ENCODE results near the gene TWF2. TPM values are rescaled to one million over a fixed set of nuclear protein-coding genes. Genes with fewer than 3 reads are reported as not detected.

TWF2 gene
- total and polyA plus RNA-seq, 2 donors from 2014 or later, result 44.0 to 59.9 TPM

DNA sequence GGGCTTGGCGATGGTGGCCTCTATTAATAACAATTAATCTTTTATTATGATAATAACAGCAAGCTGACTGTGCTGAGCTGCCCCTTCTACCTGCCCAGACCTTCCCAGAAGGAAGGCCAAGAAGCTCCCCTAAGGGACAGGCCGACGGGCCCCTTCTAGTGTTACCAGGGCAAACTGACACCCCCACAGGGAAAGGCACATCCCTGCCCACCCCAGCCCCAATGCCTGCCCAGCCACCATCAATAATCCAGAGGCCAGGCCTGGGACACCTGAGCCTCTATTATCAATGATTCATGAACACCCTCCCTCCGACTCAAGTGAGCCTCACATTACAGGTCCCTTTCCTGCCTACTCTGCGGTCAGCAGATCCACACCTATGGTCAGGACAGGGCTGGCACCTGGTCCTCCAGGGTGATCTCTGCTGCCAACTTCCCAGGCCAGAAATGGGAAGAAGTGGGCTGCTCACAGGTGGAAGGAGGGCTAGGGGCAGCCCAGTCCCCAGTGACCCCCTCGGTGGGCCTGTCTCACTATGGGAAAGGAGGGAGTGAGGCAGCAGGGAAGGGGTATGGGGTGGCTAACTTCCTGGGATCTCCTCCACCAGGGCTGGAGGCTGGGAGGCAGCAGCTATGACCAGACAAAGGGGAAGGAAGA, 1.8 kb downstream of the TWF2 start:
- Histone ChIP-seq H3K4me3 (ENCODE audit: low read length in 3 of 3) (no peak overlapping the region), H3K36me3 (ENCODE audit: control insufficient read depth in 2 of 3, insufficient read depth in 3 of 3, low read length in 3 of 3) (no peaks in the 10 kb centered on the region), H3K9ac (ENCODE audit: low read length in 3 of 3) (peak overlapping the region in 1 of 3 donors; percentile 59), H3K4me1 (ENCODE audit: control insufficient read depth in 2 of 3, insufficient read depth in 2 of 3, low read depth in 1 of 3, low read length in 3 of 3) (peaks cover 3 to 30% (median 13%) of the 10 kb centered on the region in 3 donors), H3K9me3 (ENCODE audit: control insufficient read depth in 2 of 3, insufficient read depth in 1 of 3, low read length in 3 of 3) (no peaks in the 10 kb centered on the region), H3K27me3 (ENCODE audit: control insufficient read depth, insufficient read depth, low read length) (no peaks in the 10 kb centered on the region), H3K27ac (ENCODE audit: low read depth in 2 of 2, low read length in 2 of 2) (peak overlapping the region; percentile 86 to 87)
- intact Hi-C loops (cut with DNase I), result no loop called here
- TF ChIP-seq, protein P1, sequence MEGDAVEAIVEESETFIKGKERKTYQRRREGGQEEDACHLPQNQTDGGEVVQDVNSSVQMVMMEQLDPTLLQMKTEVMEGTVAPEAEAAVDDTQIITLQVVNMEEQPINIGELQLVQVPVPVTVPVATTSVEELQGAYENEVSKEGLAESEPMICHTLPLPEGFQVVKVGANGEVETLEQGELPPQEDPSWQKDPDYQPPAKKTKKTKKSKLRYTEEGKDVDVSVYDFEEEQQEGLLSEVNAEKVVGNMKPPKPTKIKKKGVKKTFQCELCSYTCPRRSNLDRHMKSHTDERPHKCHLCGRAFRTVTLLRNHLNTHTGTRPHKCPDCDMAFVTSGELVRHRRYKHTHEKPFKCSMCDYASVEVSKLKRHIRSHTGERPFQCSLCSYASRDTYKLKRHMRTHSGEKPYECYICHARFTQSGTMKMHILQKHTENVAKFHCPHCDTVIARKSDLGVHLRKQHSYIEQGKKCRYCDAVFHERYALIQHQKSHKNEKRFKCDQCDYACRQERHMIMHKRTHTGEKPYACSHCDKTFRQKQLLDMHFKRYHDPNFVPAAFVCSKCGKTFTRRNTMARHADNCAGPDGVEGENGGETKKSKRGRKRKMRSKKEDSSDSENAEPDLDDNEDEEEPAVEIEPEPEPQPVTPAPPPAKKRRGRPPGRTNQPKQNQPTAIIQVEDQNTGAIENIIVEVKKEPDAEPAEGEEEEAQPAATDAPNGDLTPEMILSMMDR (IDR thresholded peaks at IDR 0.05; ENCODE audit: borderline replicate concordance, extremely low read depth, insufficient read depth), result no peak
- DNase-seq (peak in 2 of 5 donors; percentile 7 to 45), FAIRE-seq (no peak)

GRCh38 chr3:52236424-52236886, 2.5 kb downstream of the TWF2 start:
- TF ChIP-seq, protein P1 (IDR thresholded peaks at IDR 0.05; ENCODE audit: borderline replicate concordance, extremely low read depth, insufficient read depth), result no peak
- Histone ChIP-seq H3K9me3 (ENCODE audit: control insufficient read depth in 2 of 3, insufficient read depth in 1 of 3, low read length in 3 of 3) (no peaks in the 10 kb centered on the region), H3K9ac (ENCODE audit: low read length in 3 of 3) (no peak overlapping the region), H3K27me3 (ENCODE audit: control insufficient read depth, insufficient read depth, low read length) (no peaks in the 10 kb centered on the region), H3K27ac (ENCODE audit: low read depth in 2 of 2, low read length in 2 of 2) (no peak overlapping the region), H3K36me3 (ENCODE audit: control insufficient read depth in 2 of 3, insufficient read depth in 3 of 3, low read length in 3 of 3) (no peaks in the 10 kb centered on the region), H3K4me3 (ENCODE audit: low read length in 3 of 3) (no peak overlapping the region), H3K4me1 (ENCODE audit: control insufficient read depth in 2 of 3, insufficient read depth in 2 of 3, low read depth in 1 of 3, low read length in 3 of 3) (peaks cover 3 to 30% (median 13%) of the 10 kb centered on the region in 3 donors)
- FAIRE-seq (no peak), DNase-seq (peak in 2 of 5 donors; percentile 3 to 42)
- intact Hi-C loops (cut with DNase I), result no loop called here

DNA sequence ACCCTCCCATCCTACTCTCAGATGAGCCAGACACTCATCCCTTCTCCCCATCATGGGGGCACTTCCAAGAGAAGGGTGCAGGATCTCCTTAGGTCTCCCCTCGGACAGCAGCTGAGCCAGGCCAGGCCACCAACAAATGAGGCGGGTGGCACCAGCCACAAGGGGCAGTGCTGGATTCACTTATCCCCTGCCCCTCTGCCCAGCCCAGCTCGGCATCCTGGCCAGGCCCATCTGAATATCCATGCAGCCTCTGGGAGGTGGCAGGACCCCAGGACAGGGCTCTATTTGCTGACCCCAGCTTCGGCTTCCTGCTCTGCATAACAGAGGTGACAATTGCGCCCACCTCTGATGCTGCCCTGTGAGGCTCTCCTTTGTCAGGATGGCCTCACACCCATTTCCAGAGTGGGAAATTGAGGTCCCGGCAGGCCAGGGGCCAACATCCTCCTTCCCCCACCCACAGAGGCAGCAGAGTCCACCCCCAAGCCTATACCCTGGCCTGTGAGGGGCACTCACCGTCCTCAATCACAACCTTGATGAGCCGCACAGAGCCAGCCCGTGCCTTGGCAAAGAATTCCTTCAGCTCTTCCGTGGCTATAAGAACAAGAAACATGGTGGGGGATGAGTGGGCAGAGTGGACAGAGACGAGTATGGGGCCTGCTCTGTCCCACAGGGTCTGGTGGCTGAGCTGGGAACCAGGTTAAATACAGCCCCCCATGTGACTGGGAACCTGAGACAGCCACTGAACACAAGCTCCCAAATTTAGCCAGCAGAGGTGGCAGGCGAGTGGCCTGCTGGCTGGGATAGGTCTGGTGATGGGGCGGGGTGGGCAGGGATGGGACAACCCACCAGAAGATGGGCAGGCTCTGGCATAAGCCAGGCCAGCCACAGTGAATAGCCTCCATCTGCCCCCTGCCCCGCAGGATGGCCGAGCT, 4.2 kb downstream of the TWF2 start:
- Histone ChIP-seq H3K4me1 (ENCODE audit: control insufficient read depth in 2 of 3, insufficient read depth in 2 of 3, low read depth in 1 of 3, low read length in 3 of 3) (peaks cover 3 to 25% (median 13%) of the 10 kb centered on the region in 3 donors), H3K9me3 (ENCODE audit: control insufficient read depth in 2 of 3, insufficient read depth in 1 of 3, low read length in 3 of 3) (no peaks in the 10 kb centered on the region), H3K36me3 (ENCODE audit: control insufficient read depth in 2 of 3, insufficient read depth in 3 of 3, low read length in 3 of 3) (peaks cover 0 to 13% (median 11%) of the 10 kb centered on the region in 3 donors), H3K4me3 (ENCODE audit: low read length in 3 of 3) (no peak overlapping the region), H3K9ac (ENCODE audit: low read length in 3 of 3) (no peak overlapping the region), H3K27ac (ENCODE audit: low read depth in 2 of 2, low read length in 2 of 2) (no peak overlapping the region), H3K27me3 (ENCODE audit: control insufficient read depth, insufficient read depth, low read length) (no peaks in the 10 kb centered on the region)
- no peak for FAIRE-seq
- TF ChIP-seq, protein P1 (IDR thresholded peaks at IDR 0.05; ENCODE audit: borderline replicate concordance, extremely low read depth, insufficient read depth), result no peak
- DNase-seq, result peak in 1 of 5 donors; percentile 32
- intact Hi-C loops (cut with DNase I), result no loop called here
